GM21723 (cell line): ENCODE data around the gene RNF112.
"Not testable (repeated sequence)": the region's sequence is repeated elsewhere in the genome, so short reads cannot be mapped to it uniquely, and the experiment has no call there.

Source experiments
- ATAC-seq: cut with Tn5 transposase; IDR thresholded peaks from one replicate; pipeline ENCODE4 v1.9.1; 2021; ENCODE audit warnings: mild to moderate bottlenecking, moderate library complexity; ENCODE audit not compliant: unreplicated experiment

RNF112 gene

DNA sequence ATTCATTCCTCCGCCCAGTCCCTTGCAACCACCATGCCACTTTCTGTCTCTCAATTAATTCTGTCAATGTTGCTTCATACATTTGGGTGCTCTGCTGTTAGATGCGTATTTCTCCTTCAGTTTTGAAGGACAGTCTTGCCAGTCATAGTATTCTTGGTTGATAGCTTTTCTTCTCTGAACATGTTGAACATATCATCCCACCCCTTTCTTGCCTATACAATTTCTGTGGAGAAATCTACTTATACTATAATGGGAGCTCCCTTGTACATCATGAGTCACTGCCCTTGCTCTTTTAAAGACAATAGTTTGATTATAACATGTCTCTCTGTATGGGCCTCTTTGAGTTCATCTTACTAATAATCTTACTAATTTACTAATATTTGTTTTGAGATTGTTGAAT, 34.1 kb downstream of the RNF112 start:
- no peak for ATAC-seq

GRCh38 chr17:19446577-19446976, 35.5 kb downstream of the RNF112 start:
- ATAC-seq = not testable (repeated sequence)

- no peak for ATAC-seq
These were observed 36.1 kb downstream of the RNF112 start for GRCh38 chr17:19447085-19447583.

DNA sequence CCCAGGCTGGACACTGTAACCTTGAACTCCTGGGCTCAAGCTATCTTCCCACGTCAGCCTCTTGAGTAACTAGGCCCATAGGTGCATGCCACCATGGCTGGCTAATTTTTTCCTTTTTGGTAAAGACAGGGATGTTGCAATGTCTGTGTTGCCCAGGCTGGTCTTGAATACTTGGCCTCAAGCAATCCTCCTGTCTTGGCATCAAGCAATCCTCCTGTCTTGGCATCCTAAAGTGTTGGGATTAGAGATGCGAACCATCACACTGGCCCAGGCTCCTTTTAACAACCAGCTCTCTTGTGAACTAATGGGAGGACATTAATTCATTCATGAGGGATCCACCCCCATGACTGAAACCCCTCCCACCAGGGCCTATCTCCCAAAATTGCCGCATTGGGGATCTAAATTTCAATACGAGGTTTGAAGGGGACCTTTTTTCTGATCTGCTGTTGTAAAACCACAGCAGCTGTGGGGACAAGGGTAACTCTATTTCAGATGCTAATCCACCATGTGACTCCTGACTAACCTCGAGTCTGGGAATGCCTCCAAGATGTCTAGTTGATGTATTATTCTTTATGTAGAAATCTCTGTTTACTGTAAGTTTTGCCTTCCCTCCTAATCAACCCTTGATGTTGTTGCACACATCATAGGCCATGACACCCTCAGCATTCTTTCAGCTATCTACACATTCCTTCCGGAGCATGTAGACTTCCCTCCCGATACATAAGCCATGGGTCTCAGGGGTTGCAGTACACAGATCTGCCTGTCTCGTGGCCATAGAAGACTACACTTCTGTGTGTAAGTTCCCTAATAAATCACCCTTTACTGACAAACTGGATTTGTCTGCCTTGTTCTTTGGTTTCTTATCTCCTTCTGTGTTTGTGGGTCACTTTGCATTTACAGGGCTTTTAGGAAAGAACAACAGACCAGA, 37.6 kb downstream of the RNF112 start:
- ATAC-seq = no peak

DNA sequence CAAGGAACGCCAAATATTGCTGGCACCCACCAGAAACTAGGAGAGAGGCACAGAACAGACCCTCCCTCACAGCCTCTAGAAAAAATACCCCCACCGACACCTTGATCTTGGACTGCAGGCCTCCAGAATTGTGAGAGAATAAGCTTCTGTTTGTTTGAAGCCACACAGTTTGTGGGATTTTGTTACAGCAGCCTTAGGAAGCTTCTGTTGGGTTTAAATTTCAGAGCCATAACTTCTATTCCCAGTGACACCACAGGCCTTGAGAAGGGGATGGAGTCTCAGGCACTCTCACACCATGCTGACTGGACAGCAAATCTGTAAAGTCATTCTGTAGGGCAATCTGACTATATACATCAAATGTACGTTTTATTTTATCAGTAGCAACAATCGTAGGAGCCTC, 38.6 kb downstream of the RNF112 start:
- ATAC-seq = no peak

GRCh38 chr17:19453296-19453695, 42.3 kb downstream of the RNF112 start:
- no peak for ATAC-seq

GRCh38 chr17:19454074-19454473, 43.0 kb downstream of the RNF112 start:
- no peak for ATAC-seq

GRCh38 chr17:19456016-19456927, 45.2 kb downstream of the RNF112 start:
- ATAC-seq = no peak

- ATAC-seq = no peak
These were observed 46.0 kb downstream of the RNF112 start for GRCh38 chr17:19457046-19457445.

- ATAC-seq = no peak
These were observed 46.8 kb downstream of the RNF112 start for GRCh38 chr17:19457830-19458271.

GRCh38 chr17:19458481-19458880, 47.4 kb downstream of the RNF112 start:
- not testable (repeated sequence) for ATAC-seq

DNA sequence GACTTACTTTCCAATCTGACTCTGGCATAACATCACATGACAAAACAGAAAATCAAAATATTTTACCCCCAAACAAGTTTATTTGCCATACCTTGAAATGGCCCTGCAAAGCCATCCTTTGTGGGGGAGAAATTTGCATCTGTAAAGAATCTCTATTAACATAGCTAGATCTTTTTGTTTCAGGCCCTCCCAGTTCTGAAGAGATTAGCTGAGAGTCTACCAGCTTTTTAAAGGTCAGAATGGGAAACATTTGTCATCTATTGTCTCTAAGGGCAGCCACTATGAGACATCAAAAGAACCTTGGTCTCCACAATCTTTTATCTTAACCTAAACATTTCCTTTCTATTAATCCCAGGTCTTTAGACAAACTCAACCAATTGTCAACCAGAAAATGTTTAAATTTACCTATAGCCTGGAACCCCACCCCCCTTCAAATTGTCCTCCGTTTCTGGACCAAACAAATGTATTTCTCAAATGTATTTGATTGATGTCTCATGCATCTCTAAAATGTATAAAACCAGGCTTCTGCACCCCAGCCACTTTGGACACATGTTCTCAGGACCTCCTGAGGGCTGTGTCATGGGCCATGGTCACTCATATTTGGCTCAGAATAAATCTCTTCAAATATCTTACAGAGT, 48.1 kb downstream of the RNF112 start:
- not testable (repeated sequence) for ATAC-seq

DNA sequence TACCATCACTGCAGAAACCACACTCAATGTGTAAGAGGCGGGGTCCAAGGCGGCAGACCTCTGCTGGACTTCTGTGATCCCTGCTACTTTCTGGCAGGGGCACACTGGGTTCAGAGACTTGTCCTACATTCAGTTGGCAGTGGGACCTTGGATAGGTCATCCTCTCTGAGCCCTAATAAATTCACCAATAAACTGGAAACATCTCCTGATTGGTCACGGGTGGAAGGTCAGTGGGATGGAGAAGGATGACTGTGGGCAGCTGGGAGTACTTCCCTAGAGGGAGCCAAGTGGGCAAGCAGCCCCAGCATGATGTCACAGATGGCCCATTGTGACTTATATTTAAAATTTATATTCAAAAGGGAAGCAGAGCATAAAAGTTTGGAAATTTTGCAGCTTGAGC, 49.7 kb downstream of the RNF112 start:
- no peak for ATAC-seq

- ATAC-seq = no peak
These were observed 50.1 kb downstream of the RNF112 start for GRCh38 chr17:19461116-19461515.

- ATAC-seq = no peak
These were observed 50.6 kb downstream of the RNF112 start for GRCh38 chr17:19461681-19462080.

DNA sequence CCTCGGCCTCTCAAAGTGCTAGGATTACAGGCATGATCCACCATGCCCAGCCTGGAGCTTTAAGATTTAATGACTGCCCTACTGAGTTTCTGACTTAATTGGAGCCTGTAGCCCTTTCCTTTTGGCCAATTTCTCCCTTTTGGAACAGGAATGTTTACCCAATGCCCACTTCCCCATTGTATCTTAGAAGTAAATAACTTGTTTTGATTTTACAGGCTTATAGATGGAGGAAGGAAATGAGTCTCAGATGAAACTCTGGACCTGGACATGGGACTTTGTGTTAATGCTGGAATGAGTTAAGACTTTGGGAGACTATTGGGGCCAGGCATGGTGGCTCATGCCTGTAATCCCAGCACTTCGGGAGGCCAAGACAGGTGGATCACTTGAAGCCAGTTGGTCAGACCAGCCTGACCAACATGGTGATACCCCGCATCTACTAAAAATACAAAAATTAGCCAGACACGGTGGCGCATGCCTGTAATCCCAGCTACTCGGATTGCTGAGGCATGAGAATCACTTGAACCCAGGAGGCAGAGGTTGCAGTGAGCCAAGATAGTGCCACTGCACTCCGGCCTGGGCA, 51.5 kb downstream of the RNF112 start:
- ATAC-seq = not testable (repeated sequence)

- ATAC-seq = no peak
These were observed 53.3 kb downstream of the RNF112 start for GRCh38 chr17:19464031-19465026.
